ENCODE data around the gene MARK3.

Gene MARK3

GRCh38 chr14:103449634-103450161, 64.5 kb downstream of the MARK3 start:
- no peak for DNase-seq (ENCODE audit: low read depth in 1 of 2, low spot score in 1 of 2)
- Histone ChIP-seq H3K4me3 (replicated peaks; ENCODE audit: insufficient read depth, low read length) (no peak overlapping the region), H3K27ac (replicated peaks) (no peak overlapping the region), H3K27me3 (ENCODE audit: insufficient read depth, poor library complexity, severe bottlenecking) (no peaks in the 10 kb centered on the region)
- TF ChIP-seq POLR2AphosphoS5 (IDR thresholded peaks at IDR 0.05; ENCODE audit: low read depth) = no peak
- TF ChIP-seq, protein P1, sequence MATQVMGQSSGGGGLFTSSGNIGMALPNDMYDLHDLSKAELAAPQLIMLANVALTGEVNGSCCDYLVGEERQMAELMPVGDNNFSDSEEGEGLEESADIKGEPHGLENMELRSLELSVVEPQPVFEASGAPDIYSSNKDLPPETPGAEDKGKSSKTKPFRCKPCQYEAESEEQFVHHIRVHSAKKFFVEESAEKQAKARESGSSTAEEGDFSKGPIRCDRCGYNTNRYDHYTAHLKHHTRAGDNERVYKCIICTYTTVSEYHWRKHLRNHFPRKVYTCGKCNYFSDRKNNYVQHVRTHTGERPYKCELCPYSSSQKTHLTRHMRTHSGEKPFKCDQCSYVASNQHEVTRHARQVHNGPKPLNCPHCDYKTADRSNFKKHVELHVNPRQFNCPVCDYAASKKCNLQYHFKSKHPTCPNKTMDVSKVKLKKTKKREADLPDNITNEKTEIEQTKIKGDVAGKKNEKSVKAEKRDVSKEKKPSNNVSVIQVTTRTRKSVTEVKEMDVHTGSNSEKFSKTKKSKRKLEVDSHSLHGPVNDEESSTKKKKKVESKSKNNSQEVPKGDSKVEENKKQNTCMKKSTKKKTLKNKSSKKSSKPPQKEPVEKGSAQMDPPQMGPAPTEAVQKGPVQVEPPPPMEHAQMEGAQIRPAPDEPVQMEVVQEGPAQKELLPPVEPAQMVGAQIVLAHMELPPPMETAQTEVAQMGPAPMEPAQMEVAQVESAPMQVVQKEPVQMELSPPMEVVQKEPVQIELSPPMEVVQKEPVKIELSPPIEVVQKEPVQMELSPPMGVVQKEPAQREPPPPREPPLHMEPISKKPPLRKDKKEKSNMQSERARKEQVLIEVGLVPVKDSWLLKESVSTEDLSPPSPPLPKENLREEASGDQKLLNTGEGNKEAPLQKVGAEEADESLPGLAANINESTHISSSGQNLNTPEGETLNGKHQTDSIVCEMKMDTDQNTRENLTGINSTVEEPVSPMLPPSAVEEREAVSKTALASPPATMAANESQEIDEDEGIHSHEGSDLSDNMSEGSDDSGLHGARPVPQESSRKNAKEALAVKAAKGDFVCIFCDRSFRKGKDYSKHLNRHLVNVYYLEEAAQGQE (IDR thresholded peaks at IDR 0.05; ENCODE audit: insufficient replicate concordance, low read depth) = no peak
- no peak for TF ChIP-seq SPI1 (IDR thresholded peaks at IDR 0.05; ENCODE audit: borderline replicate concordance, low read depth)

GRCh38 chr14:103450416-103450815, 65.2 kb downstream of the MARK3 start:
- H3K4me3 ChIP-seq (replicated peaks; ENCODE audit: insufficient read depth, low read length) = no peak overlapping the region
- DNase-seq (ENCODE audit: low read depth in 1 of 2, low spot score in 1 of 2) = no peak

GRCh38 chr14:103451401-103451800, 66.2 kb downstream of the MARK3 start:
- no peaks in the 10 kb centered on the region for H3K27me3 ChIP-seq (ENCODE audit: insufficient read depth, poor library complexity, severe bottlenecking)

More at GRCh38 chr14:103450416-103450815, 65.2 kb downstream of the MARK3 start:
- Histone ChIP-seq H3K27ac (replicated peaks) (no peak overlapping the region), H3K27me3 (ENCODE audit: insufficient read depth, poor library complexity, severe bottlenecking) (no peaks in the 10 kb centered on the region)
- TF ChIP-seq, protein P2, sequence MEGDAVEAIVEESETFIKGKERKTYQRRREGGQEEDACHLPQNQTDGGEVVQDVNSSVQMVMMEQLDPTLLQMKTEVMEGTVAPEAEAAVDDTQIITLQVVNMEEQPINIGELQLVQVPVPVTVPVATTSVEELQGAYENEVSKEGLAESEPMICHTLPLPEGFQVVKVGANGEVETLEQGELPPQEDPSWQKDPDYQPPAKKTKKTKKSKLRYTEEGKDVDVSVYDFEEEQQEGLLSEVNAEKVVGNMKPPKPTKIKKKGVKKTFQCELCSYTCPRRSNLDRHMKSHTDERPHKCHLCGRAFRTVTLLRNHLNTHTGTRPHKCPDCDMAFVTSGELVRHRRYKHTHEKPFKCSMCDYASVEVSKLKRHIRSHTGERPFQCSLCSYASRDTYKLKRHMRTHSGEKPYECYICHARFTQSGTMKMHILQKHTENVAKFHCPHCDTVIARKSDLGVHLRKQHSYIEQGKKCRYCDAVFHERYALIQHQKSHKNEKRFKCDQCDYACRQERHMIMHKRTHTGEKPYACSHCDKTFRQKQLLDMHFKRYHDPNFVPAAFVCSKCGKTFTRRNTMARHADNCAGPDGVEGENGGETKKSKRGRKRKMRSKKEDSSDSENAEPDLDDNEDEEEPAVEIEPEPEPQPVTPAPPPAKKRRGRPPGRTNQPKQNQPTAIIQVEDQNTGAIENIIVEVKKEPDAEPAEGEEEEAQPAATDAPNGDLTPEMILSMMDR (IDR thresholded peaks at IDR 0.05; ENCODE audit: insufficient read depth, low read length) = no peak

DNA sequence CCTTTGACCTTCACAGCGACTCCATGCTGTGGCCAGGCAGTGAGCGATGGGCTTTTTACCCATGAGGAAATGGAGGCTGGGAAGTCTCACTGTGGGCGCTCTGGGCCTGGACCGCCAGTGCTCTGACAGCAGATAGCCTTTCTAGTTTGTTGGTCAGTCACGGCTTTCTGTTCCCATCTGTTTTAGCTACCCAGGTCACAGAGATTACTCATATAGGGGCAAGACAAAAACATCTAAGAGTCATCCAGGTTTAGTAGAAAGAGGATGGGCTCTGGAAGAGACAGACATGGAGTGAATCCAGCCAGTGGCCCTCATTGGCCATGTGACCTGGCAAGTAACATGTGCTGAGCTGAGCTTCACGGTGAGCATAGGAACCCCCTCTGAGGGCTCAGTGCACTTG, 68.6 kb downstream of the MARK3 start:
- Histone ChIP-seq H3K27ac (replicated peaks) (no peak overlapping the region), H3K27me3 (ENCODE audit: insufficient read depth, poor library complexity, severe bottlenecking) (no peaks in the 10 kb centered on the region), H3K4me3 (replicated peaks; ENCODE audit: insufficient read depth, low read length) (no peak overlapping the region)
- no peak for DNase-seq (ENCODE audit: low read depth in 1 of 2, low spot score in 1 of 2)
- TF ChIP-seq POLR2AphosphoS5 (IDR thresholded peaks at IDR 0.05; ENCODE audit: low read depth) = no peak
- no peak for TF ChIP-seq SPI1 (IDR thresholded peaks at IDR 0.05; ENCODE audit: borderline replicate concordance, low read depth)
- no peak for TF ChIP-seq GABPA (IDR thresholded peaks at IDR 0.05; ENCODE audit: low read depth)
- TF ChIP-seq, protein P1 (IDR thresholded peaks at IDR 0.05; ENCODE audit: insufficient replicate concordance, low read depth) = no peak
- TF ChIP-seq, protein P2 (IDR thresholded peaks at IDR 0.05; ENCODE audit: insufficient read depth, low read length) = no peak

More at GRCh38 chr14:103451401-103451800, 66.2 kb downstream of the MARK3 start:
- no peak overlapping the region for H3K4me3 ChIP-seq (replicated peaks; ENCODE audit: insufficient read depth, low read length)
- no peak for DNase-seq (ENCODE audit: low read depth in 1 of 2, low spot score in 1 of 2)
- no peak overlapping the region for H3K27ac ChIP-seq (replicated peaks)
- TF ChIP-seq POLR2AphosphoS5 (IDR thresholded peaks at IDR 0.05; ENCODE audit: low read depth) = no peak
- TF ChIP-seq, protein P2 (IDR thresholded peaks at IDR 0.05; ENCODE audit: insufficient read depth, low read length) = no peak
- no peak for TF ChIP-seq GABPA (IDR thresholded peaks at IDR 0.05; ENCODE audit: low read depth)
- TF ChIP-seq, protein P1 (IDR thresholded peaks at IDR 0.05; ENCODE audit: insufficient replicate concordance, low read depth) = no peak
- no peak for TF ChIP-seq SPI1 (IDR thresholded peaks at IDR 0.05; ENCODE audit: borderline replicate concordance, low read depth)

Measured in HL-60 (cell line).